Activated CD4-positive, alpha-beta T cell treated with anti-CD3 and anti-CD28 coated beads for 36 hours (primary cell): ENCODE results near the gene SLCO3A1. TPM values are rescaled to one million over a fixed set of nuclear protein-coding genes. Genes with fewer than 3 reads are reported as not detected.
"Not testable (repeated sequence)": the region's sequence is repeated elsewhere in the genome, so short reads cannot be mapped to it uniquely, and the experiment has no call there.

Experiments
- ATAC-seq: fragments of 200-7000 bp; cut with Tn5 transposase; one replicate; pipeline ENCODE4 v1.10.0; 2021; ENCODE audit warnings: mild to moderate bottlenecking, moderate library complexity
- CTCF ChIA-PET: fragments of 350-600 bp; sonication (Branson Sonifier 250); formaldehyde crosslinking; loops from one replicate; lab custom pipeline; 2021; ENCODE audit warnings: antibody characterized with exemption; lab: Charles Lee
- POLR2A ChIA-PET: fragments of 350-600 bp; sonication (Branson Sonifier 250); formaldehyde crosslinking; loops from one replicate; lab custom pipeline; 2021; ENCODE audit warnings: antibody characterized with exemption, inconsistent platforms; lab: Charles Lee
- DNase-seq: peaks from one replicate; pipeline ENCODE4 v3.0.0-alpha.2; 2020
- H3K27ac Mint-ChIP-seq: one replicate; pipeline ENCODE4 v1.8.0; 2021; ENCODE audit warnings: mixed read lengths
- H3K27me3 Mint-ChIP-seq: one replicate; pipeline ENCODE4 v1.8.0; 2021; ENCODE audit warnings: mixed read lengths
- H3K36me3 Mint-ChIP-seq: one replicate; pipeline ENCODE4 v1.8.0; 2021; ENCODE audit warnings: low read depth, mixed read lengths
- H3K4me1 Mint-ChIP-seq: one replicate; pipeline ENCODE4 v1.8.0; 2021; ENCODE audit warnings: mixed read lengths
- H3K4me3 Mint-ChIP-seq: one replicate; pipeline ENCODE4 v1.8.0; 2021; ENCODE audit warnings: mild to moderate bottlenecking, moderate library complexity, mixed read lengths
- H3K9me3 Mint-ChIP-seq: one replicate; pipeline ENCODE4 v1.8.0; 2021; ENCODE audit warnings: low read depth, mixed read lengths
- intact Hi-C, 2 experiments: fragments of 100-400 bp; cut with DNase I in 1 of 2; cut with micrococcal nuclease in 1 of 2; formaldehyde crosslinking; loops; one replicate each; pipeline versions ENCODE4 v1.14.2 to v1.15.1; 2022 to 2024; cut with DNase I, micrococcal nuclease
- total RNA-seq, 2 experiments: library from RNA; stranded (reverse); gene quantifications; one replicate each; pipeline ENCODE4 v1.2.3, GENCODE V29; 2021

Gene SLCO3A1
- total RNA-seq, 2 experiments from 2014 or later: 5.6 to 5.8 TPM

GRCh38 chr15:92048739-92049138 lies 195.2 kb downstream of the SLCO3A1 start:
- DNase-seq: no peak
- intact Hi-C loops: no loop called here
- Mint-ChIP-seq H3K27me3 (no peaks in the 10 kb centered on the region), H3K9me3 (no peaks in the 10 kb centered on the region), H3K4me3 (no peak overlapping the region), H3K27ac (no peak overlapping the region), H3K36me3 (no peaks in the 10 kb centered on the region), H3K4me1 (peaks cover 13% of the 10 kb centered on the region)
- CTCF ChIA-PET: no interaction called here
- peak; percentile 25 for ATAC-seq
- POLR2A ChIA-PET: no interaction called here

GRCh38 chr15:92049290-92049989 lies 195.9 kb downstream of the SLCO3A1 start:
- H3K4me3 Mint-ChIP-seq: no peak overlapping the region
- no peaks in the 10 kb centered on the region for H3K27me3 Mint-ChIP-seq
- no peak overlapping the region for H3K27ac Mint-ChIP-seq
- ChIA-PET CTCF (interaction anchor here (0.6 to 0.7 kb wide), 2 partner anchors 80 to 560 kb away, joined by 3 to 4 read pairs; no protein-coding TSS in a partner anchor), POLR2A (interaction anchor here (0.6 kb wide), 1 partner anchor 38 kb away, joined by 3 read pairs; no protein-coding TSS in a partner anchor)
- no peaks in the 10 kb centered on the region for H3K9me3 Mint-ChIP-seq
- peaks cover 6% of the 10 kb centered on the region for H3K4me1 Mint-ChIP-seq
- DNase-seq (no peak), ATAC-seq (no peak)
- no peaks in the 10 kb centered on the region for H3K36me3 Mint-ChIP-seq
- intact Hi-C loops: no loop called here

GRCh38 chr15:92050220-92050898 lies 196.9 kb downstream of the SLCO3A1 start:
- no peak for ATAC-seq
- CTCF ChIA-PET: no interaction called here
- no peaks in the 10 kb centered on the region for H3K27me3 Mint-ChIP-seq
- POLR2A ChIA-PET: interaction anchor here (0.6 kb wide), 1 partner anchor 39 kb away, joined by 3 read pairs; no protein-coding TSS in a partner anchor
- H3K4me1 Mint-ChIP-seq: peaks cover 2% of the 10 kb centered on the region
- no peak overlapping the region for H3K27ac Mint-ChIP-seq
- intact Hi-C loops: no loop called here
- no peaks in the 10 kb centered on the region for H3K9me3 Mint-ChIP-seq
- no peak for DNase-seq
- no peaks in the 10 kb centered on the region for H3K36me3 Mint-ChIP-seq
- H3K4me3 Mint-ChIP-seq: no peak overlapping the region

GRCh38 chr15:92051716-92052115 lies 198.2 kb downstream of the SLCO3A1 start:
- Mint-ChIP-seq H3K4me1 (peaks cover 2% of the 10 kb centered on the region), H3K9me3 (no peaks in the 10 kb centered on the region), H3K4me3 (no peak overlapping the region), H3K27ac (no peak overlapping the region), H3K36me3 (no peaks in the 10 kb centered on the region), H3K27me3 (no peaks in the 10 kb centered on the region)
- ChIA-PET CTCF (interaction anchor here (0.6 kb wide), 2 partner anchors 29 to 185 kb away, joined by 3 to 4 read pairs; no protein-coding TSS in a partner anchor), POLR2A (no interaction called here)
- intact Hi-C loops: no loop called here
- ATAC-seq (no peak), DNase-seq (no peak)

- CTCF ChIA-PET: interaction anchor here (1.8 kb wide), 1 partner anchor 25 kb away, joined by 3 read pairs; no protein-coding TSS in a partner anchor
- Mint-ChIP-seq H3K27ac (no peak overlapping the region), H3K9me3 (no peaks in the 10 kb centered on the region), H3K4me3 (no peak overlapping the region), H3K27me3 (no peaks in the 10 kb centered on the region), H3K4me1 (peaks cover 2% of the 10 kb centered on the region), H3K36me3 (no peaks in the 10 kb centered on the region)
- DNase-seq (no peak), ATAC-seq (no peak)
- intact Hi-C loops: no loop called here
- POLR2A ChIA-PET: no interaction called here
Measured at GRCh38 chr15:92053753-92054316, 200.3 kb downstream of the SLCO3A1 start.

- CTCF ChIA-PET: interaction anchor here (0.6 kb wide), 1 partner anchor 939 kb away, joined by 3 read pairs; no protein-coding TSS in a partner anchor
- no peak overlapping the region for H3K27ac Mint-ChIP-seq
Measured at GRCh38 chr15:92056875-92057274, 203.4 kb downstream of the SLCO3A1 start.

GRCh38 chr15:92059036-92059970 lies 205.8 kb downstream of the SLCO3A1 start:
- DNase-seq (no peak), ATAC-seq (no peak)
- CTCF ChIA-PET: no interaction called here
- Mint-ChIP-seq H3K27ac (no peak overlapping the region), H3K4me1 (no peaks in the 10 kb centered on the region), H3K36me3 (no peaks in the 10 kb centered on the region), H3K9me3 (no peaks in the 10 kb centered on the region), H3K4me3 (no peak overlapping the region), H3K27me3 (no peaks in the 10 kb centered on the region)
- POLR2A ChIA-PET: no interaction called here
- intact Hi-C loops: no loop called here

More at GRCh38 chr15:92056875-92057274, 203.4 kb downstream of the SLCO3A1 start:
- ATAC-seq: no peak
- Mint-ChIP-seq H3K9me3 (no peaks in the 10 kb centered on the region), H3K4me1 (no peaks in the 10 kb centered on the region), H3K36me3 (no peaks in the 10 kb centered on the region), H3K27me3 (no peaks in the 10 kb centered on the region), H3K4me3 (no peak overlapping the region)
- POLR2A ChIA-PET: no interaction called here
- no peak for DNase-seq
- intact Hi-C loops: no loop called here

GRCh38 chr15:92059971-92060311 lies 206.4 kb downstream of the SLCO3A1 start:
- DNase-seq, H3K4me1 Mint-ChIP-seq, H3K36me3 Mint-ChIP-seq, CTCF ChIA-PET, H3K27ac Mint-ChIP-seq, ATAC-seq, intact Hi-C loops, H3K27me3 Mint-ChIP-seq, POLR2A ChIA-PET, H3K4me3 Mint-ChIP-seq, H3K9me3 Mint-ChIP-seq: not testable (repeated sequence)

- no peak for DNase-seq
- Mint-ChIP-seq H3K27ac (no peak overlapping the region), H3K27me3 (no peaks in the 10 kb centered on the region), H3K4me3 (no peak overlapping the region), H3K9me3 (peaks cover 2% of the 10 kb centered on the region), H3K4me1 (no peaks in the 10 kb centered on the region), H3K36me3 (no peaks in the 10 kb centered on the region)
- intact Hi-C loops: no loop called here
- no peak for ATAC-seq
- ChIA-PET POLR2A (no interaction called here), CTCF (interaction anchor here (0.6 to 1.4 kb wide), 3 partner anchors 13 to 211 kb away, joined by 3 to 4 read pairs (median 3); no protein-coding TSS in a partner anchor)
Measured at GRCh38 chr15:92061511-92062195, 208.1 kb downstream of the SLCO3A1 start.

- Mint-ChIP-seq H3K9me3 (peaks cover 2% of the 10 kb centered on the region), H3K4me1 (peaks cover 2% of the 10 kb centered on the region), H3K27ac (no peak overlapping the region), H3K27me3 (no peaks in the 10 kb centered on the region), H3K4me3 (no peak overlapping the region), H3K36me3 (no peaks in the 10 kb centered on the region)
- no peak for ATAC-seq
- POLR2A ChIA-PET: no interaction called here
- intact Hi-C loops: no loop called here
- CTCF ChIA-PET: interaction anchor here (0.7 to 1.3 kb wide), 2 partner anchors 8 to 15 kb away, joined by 3 read pairs; no protein-coding TSS in a partner anchor
- DNase-seq: no peak
Measured at GRCh38 chr15:92062505-92062904, 209.0 kb downstream of the SLCO3A1 start.
